DLD1 (cell line): ENCODE data around the gene CDY1.
"Not testable (repeated sequence)": the region's sequence is repeated elsewhere in the genome, so short reads cannot be mapped to it uniquely, and the experiment has no call there.

ENCODE experiments used
- in situ Hi-C: cut with HindIII; loops from 2 replicates; pipeline ENCODE4 v1.10.0; 2017; ENCODE audit warnings: low sequenced_read_pairs

The CDY1 gene, protein sequence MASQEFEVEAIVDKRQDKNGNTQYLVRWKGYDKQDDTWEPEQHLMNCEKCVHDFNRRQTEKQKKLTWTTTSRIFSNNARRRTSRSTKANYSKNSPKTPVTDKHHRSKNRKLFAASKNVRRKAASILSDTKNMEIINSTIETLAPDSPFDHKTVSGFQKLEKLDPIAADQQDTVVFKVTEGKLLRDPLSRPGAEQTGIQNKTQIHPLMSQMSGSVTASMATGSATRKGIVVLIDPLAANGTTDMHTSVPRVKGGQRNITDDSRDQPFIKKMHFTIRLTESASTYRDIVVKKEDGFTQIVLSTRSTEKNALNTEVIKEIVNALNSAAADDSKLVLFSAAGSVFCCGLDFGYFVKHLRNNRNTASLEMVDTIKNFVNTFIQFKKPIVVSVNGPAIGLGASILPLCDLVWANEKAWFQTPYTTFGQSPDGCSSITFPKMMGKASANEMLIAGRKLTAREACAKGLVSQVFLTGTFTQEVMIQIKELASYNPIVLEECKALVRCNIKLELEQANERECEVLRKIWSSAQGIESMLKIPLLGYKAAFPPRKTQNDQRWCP

DNA sequence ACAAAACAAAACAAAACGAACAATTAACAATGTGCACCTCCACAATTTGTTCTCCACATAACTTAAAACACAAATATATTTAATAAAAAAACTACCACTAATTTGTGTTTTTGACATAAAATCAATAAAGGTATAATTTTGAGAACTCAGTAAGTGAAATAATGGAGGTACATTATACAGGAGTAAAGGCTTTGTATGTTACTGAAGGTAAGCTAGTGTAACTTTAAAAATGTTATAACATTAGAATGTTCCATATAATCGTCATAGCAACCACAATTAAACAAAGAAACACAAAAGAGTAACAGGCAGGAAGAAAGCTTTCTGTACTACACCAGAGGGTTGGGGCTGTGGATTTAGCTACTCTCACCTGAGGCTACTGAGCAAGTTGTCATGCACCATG, at the start of gene CDY1:
TSS of gene CDY1 (plus strand) at position 301 of the 400 bp plus-strand sequence. CDS start 326 bp downstream, outside the sequence.
- in situ Hi-C loops, result not testable (repeated sequence)

- in situ Hi-C loops, result not testable (repeated sequence)
Observed at GRCh38 chrY:25593336-25593735, 28.6 kb upstream of the CDY1 start.

DNA sequence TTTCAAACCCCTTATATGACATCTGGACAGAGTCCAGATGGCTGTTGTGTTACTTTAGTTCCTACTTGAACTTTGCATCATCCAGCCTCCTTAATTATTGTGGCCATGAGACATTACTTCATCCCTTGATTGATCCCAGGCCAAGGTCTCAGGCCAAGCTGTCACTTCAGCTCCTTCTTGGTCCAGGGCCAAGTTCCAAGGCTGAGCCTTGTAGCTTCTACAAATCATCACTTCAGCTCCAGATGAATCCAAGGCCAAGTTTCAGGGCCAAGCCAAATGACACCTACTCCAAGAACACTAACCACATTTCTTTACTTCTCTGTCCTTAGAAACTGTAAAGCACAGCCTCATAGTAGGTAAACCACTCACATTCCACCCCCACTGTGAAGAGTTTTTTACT, 1.7 kb upstream of the CDY1 start:
- in situ Hi-C loops, result not testable (repeated sequence)

DNA sequence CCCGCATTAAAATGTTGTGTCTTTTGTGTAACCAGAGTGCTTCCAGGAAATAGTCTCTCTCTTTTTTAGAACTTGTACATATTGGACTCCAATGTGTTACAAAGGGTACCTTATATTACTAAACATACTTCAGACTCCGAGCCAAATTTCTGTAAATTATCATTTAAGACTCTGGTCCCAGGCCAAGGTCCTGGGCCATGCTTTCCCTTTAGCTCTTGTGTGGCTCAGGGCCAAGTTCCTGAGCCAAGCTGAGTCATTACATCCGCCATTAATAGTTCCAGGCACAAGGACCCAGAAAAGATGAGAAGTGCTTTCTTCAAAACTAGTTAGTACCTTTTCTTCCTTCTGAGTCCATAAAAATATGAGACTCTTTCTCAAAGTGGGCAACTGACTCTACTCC, 4.6 kb downstream of the CDY1 start:
- in situ Hi-C loops, result not testable (repeated sequence)

- in situ Hi-C loops, result not testable (repeated sequence)
Observed at GRCh38 chrY:25630383-25631112, 8.6 kb downstream of the CDY1 start.

- in situ Hi-C loops, result not testable (repeated sequence)
Observed at GRCh38 chrY:25639852-25640251, 17.9 kb downstream of the CDY1 start.

GRCh38 chrY:25643024-25643915, 21.4 kb downstream of the CDY1 start:
- in situ Hi-C loops, result not testable (repeated sequence)
